ENCODE data around the gene KCNG1. TPM values are rescaled to one million over a fixed set of nuclear protein-coding genes. Genes with fewer than 3 reads are reported as not detected.

The KCNG1 gene
- total and polyA plus RNA-seq, 2 of the 8 experiments (the other 6 are each of a cell fraction or from before 2014, with no cell fraction given), result 16.0 to 18.0 TPM

DNA sequence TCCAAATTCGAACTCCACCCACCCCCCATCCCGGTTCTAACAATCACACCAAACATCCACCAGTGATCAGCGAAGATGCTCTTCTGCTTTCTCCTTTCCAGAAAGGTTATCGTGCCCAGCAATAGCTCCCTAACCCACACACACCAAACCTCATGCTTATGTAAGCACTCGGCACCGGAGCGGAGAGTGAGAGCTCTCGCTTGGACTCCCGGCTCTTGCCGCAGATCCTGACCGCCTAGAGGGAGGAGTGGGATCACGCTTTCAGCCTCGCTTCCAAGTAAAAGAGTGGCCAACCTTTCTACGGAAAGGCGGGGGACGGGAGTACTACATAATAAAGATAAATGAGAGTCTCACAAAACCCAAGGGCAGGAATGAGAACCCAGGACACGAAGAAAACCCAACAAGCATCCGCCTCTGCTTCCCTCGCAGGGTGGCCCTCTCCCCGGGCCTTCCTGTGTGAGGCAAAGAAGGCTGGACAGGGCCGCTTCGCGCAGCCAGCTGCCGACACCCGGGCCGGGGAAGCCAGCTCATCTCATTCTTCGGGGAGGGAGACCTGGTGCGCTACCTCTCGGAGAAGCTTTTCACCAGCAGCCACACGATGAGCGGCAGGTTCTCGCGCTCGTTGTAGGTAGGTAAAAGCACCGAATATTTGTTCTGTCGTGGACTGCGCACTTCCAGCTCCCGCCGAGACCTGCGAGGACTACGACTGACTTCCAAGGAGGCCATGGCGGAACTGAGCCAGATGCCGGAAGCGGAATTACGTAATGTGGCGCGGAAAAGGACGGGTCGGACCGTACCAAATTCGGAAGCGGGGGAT is 64.9 kb downstream of the KCNG1 start, which contains the start of gene DPM1 (continued):
- TF ChIP-seq, protein P1, sequence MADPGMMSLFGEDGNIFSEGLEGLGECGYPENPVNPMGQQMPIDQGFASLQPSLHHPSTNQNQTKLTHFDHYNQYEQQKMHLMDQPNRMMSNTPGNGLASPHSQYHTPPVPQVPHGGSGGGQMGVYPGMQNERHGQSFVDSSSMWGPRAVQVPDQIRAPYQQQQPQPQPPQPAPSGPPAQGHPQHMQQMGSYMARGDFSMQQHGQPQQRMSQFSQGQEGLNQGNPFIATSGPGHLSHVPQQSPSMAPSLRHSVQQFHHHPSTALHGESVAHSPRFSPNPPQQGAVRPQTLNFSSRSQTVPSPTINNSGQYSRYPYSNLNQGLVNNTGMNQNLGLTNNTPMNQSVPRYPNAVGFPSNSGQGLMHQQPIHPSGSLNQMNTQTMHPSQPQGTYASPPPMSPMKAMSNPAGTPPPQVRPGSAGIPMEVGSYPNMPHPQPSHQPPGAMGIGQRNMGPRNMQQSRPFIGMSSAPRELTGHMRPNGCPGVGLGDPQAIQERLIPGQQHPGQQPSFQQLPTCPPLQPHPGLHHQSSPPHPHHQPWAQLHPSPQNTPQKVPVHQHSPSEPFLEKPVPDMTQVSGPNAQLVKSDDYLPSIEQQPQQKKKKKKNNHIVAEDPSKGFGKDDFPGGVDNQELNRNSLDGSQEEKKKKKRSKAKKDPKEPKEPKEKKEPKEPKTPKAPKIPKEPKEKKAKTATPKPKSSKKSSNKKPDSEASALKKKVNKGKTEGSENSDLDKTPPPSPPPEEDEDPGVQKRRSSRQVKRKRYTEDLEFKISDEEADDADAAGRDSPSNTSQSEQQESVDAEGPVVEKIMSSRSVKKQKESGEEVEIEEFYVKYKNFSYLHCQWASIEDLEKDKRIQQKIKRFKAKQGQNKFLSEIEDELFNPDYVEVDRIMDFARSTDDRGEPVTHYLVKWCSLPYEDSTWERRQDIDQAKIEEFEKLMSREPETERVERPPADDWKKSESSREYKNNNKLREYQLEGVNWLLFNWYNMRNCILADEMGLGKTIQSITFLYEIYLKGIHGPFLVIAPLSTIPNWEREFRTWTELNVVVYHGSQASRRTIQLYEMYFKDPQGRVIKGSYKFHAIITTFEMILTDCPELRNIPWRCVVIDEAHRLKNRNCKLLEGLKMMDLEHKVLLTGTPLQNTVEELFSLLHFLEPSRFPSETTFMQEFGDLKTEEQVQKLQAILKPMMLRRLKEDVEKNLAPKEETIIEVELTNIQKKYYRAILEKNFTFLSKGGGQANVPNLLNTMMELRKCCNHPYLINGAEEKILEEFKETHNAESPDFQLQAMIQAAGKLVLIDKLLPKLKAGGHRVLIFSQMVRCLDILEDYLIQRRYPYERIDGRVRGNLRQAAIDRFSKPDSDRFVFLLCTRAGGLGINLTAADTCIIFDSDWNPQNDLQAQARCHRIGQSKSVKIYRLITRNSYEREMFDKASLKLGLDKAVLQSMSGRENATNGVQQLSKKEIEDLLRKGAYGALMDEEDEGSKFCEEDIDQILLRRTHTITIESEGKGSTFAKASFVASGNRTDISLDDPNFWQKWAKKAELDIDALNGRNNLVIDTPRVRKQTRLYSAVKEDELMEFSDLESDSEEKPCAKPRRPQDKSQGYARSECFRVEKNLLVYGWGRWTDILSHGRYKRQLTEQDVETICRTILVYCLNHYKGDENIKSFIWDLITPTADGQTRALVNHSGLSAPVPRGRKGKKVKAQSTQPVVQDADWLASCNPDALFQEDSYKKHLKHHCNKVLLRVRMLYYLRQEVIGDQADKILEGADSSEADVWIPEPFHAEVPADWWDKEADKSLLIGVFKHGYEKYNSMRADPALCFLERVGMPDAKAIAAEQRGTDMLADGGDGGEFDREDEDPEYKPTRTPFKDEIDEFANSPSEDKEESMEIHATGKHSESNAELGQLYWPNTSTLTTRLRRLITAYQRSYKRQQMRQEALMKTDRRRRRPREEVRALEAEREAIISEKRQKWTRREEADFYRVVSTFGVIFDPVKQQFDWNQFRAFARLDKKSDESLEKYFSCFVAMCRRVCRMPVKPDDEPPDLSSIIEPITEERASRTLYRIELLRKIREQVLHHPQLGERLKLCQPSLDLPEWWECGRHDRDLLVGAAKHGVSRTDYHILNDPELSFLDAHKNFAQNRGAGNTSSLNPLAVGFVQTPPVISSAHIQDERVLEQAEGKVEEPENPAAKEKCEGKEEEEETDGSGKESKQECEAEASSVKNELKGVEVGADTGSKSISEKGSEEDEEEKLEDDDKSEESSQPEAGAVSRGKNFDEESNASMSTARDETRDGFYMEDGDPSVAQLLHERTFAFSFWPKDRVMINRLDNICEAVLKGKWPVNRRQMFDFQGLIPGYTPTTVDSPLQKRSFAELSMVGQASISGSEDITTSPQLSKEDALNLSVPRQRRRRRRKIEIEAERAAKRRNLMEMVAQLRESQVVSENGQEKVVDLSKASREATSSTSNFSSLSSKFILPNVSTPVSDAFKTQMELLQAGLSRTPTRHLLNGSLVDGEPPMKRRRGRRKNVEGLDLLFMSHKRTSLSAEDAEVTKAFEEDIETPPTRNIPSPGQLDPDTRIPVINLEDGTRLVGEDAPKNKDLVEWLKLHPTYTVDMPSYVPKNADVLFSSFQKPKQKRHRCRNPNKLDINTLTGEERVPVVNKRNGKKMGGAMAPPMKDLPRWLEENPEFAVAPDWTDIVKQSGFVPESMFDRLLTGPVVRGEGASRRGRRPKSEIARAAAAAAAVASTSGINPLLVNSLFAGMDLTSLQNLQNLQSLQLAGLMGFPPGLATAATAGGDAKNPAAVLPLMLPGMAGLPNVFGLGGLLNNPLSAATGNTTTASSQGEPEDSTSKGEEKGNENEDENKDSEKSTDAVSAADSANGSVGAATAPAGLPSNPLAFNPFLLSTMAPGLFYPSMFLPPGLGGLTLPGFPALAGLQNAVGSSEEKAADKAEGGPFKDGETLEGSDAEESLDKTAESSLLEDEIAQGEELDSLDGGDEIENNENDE (IDR thresholded peaks at IDR 0.05; ENCODE audit: insufficient replicate concordance, low read length), result no peak
- TF ChIP-seq, protein P2, sequence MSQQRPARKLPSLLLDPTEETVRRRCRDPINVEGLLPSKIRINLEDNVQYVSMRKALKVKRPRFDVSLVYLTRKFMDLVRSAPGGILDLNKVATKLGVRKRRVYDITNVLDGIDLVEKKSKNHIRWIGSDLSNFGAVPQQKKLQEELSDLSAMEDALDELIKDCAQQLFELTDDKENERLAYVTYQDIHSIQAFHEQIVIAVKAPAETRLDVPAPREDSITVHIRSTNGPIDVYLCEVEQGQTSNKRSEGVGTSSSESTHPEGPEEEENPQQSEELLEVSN (IDR thresholded peaks at IDR 0.05), result no peak
- no peak for TF ChIP-seq CBX5 (IDR thresholded peaks at IDR 0.05; ENCODE audit: low read depth, low read length)
- no peak for TF ChIP-seq TCF12 (IDR thresholded peaks at IDR 0.05; ENCODE audit: low read depth, low read length)
- TF ChIP-seq SIN3A (conservative IDR thresholded peaks at IDR 0.05 in 1 of 2, IDR thresholded peaks at IDR 0.05 in 1 of 2; ENCODE audit: low read depth in 1 of 2, low read length in 2 of 2), result no peak; a peak in 1 of 4 replicates
- no peak for TF ChIP-seq JUND (IDR thresholded peaks at IDR 0.05; ENCODE audit: low read length)
- TF ChIP-seq CHD2 (IDR thresholded peaks at IDR 0.05; ENCODE audit: low read length), result no peak
- TF ChIP-seq TBP (IDR thresholded peaks at IDR 0.05; ENCODE audit: low read depth, low read length), result peak; percentile 97
- TF ChIP-seq GABPA (IDR thresholded peaks at IDR 0.05; ENCODE audit: borderline replicate concordance, insufficient read depth, low read length), result no peak

Measured in H1 (cell line).